ENCODE results near the gene SIX1.

Gene SIX1

GRCh38 chr14:60594062-60594461, 55.2 kb downstream of the SIX1 start:
- DNase-seq (ENCODE audit: low read depth), result no peak
- TF ChIP-seq CTCF (IDR thresholded peaks at IDR 0.05; ENCODE audit: control insufficient read depth, extremely low read depth, insufficient read depth), result no peak
- H3K4me3 ChIP-seq (ENCODE audit: low read depth, low read length), result no peak overlapping the region

Data from LNCaP clone FGC (cell line).